Stimulated activated CD8-positive, alpha-beta memory T cell treated with anti-CD3 and anti-CD28 coated beads, Interleukin-2, amount 100 ng/mL, for 1 hour (primary cell): ENCODE data around the gene BACH2.
"Not testable (repeated sequence)": the region's sequence is repeated elsewhere in the genome, so short reads cannot be mapped to it uniquely, and the experiment has no call there.

ENCODE experiments used
- DNase-seq, 2 donors: peaks; one replicate each; pipeline ENCODE4 v3.0.0-alpha.2; 2020; ENCODE audit warnings: low read depth in 2 of 2

Gene BACH2

DNA sequence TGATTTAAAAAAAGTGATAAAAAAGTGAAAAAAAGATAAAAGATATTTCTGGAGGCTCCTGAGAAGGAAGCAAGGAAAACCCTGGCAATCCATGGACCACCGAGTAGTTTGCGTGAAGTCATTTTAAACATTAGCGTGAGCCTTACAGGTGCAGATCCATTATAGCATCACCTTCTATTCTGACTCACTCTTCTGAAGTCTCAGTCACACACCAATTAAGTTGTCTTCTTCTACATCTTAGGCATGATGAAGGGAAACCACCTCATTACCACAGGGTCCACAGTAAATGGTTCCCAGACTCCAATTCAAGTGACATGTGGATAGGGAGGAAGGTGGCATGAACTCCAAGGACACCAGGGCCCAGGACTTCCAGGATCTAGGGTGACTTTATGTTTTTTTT is 303.2 kb downstream of the BACH2 start:
- no peak for DNase-seq

DNA sequence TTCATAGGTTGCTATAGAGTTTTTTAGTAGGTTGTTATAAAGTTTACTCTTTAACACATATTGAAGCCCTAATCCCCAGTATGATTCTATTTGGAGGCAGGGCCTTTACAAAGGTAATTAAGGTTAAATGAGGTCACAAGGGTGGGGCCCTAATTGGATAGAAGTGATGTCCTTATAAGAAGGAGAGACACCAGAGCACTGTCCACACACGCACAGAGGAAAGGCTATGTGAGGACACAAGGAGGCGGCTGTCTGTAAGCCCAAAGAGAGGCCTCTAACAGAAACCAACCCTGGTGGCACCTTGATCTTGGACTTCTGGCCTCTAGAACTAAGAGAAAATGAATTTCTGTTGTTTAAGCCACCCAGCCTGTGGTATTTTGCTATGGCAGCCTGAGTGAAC is 303.8 kb downstream of the BACH2 start:
- DNase-seq: no peak

DNA sequence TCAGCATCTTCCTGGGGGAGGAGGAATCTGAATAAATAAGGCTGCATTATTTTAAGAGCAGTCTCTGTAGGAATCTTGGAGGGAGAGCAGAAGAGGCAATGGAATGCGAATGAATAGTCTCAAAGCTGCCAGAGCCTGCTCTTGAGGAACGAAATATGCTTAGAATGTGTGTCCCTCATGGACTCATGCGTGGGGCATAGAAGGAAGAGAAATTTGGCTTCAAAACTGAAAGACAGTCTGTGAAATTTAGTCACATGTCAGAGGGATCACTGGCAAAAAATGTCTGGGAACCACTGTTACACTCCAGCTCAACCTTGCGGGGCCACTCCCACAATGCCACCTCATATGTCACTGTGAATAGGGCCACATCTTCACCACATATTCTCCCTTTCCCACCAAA is 306.9 kb downstream of the BACH2 start:
- DNase-seq: no peak

DNA sequence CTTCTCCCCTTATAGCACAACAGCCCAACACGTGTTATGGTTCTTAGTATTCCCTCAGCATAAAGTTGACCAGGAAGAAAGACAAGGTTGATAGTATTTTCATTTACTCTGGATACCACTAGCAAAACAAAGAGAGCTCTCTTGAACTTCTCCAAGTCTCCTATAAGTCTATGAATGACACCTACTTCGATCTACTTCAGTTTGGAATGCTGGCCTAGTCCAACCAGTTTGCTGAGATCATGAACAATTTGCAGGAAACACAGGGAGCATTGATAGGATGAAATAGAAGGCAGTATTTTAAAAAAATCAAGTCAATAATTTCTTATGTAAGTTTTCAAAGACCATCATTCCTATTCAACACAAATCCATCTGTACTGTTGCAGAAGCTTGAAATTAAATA is 308.8 kb downstream of the BACH2 start:
- no peak for DNase-seq

DNA sequence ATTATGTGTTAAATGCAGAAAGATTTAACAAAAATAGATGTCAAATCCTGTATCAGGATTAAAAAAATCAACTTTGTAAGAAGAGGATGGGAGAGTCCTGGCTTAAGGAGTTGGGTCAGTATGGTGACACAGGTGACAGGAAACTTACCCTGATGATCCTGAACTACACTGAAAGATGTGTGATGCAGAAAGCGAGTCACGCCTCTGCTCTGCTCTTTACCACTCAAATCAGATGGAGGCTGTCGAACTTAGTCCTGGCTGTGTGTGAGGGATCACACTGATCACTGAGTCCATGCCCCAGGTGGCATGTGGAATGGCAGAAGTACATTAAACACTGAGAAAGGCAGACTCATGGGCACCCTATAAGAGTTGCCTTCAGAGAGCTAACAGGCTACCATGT is 309.5 kb downstream of the BACH2 start:
- DNase-seq: no peak

DNA sequence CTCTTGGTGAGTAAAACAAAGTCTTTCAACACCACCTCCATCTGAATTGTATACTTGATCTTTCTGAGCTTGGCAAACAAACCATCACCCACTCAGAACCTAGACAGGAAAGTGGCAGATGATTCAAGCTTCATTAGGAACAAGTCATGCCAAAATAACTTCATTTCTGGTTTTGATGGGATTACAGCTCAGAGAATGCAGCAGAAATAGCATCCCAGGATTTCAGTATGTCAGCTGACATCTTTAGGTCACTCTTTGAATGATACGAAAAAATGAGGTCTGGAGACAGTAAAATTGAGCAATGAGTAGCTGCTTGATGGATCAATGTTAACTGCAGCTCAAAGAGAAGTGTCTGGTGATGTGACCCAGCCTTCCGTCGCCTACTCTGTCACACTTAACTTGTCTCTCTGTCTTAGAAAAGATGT is 310.0 kb downstream of the BACH2 start:
- DNase-seq: no peak

DNA sequence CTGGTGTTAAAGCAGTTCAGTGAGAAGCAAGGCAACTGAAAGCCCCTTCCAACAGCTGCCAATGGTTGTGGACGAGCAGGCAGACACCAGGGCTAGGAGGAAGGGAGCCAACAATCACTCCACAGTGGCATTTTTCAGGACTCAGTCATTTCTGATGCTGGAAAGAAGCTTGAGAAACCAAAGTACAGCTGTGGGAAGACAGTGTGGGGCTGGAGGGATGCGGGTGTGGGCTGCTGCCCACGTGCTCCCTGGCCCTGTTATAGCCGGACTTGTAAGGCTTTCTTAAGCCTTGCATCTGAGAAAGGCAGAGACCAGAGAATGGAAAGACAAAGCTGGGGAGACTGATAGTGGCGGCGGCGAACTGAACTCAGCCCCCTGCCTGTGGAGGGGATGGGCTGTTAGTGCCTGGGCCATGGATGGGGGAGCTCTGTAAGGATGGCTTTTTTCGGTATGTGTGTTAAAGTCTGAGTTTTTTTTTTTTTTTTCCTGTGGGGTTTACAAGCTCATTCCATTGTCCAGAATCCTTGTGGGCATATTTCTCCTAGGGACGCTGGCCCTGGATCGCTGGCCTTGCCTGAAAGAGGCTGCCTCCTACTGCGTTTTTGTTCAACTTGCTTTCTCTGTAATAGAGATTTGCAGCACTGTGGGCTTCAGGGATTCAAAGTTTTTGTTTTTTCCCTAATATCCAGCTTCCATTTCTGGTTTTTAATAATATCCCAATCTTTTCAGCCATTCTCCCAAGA is 310.7 kb downstream of the BACH2 start:
- DNase-seq: no peak

DNA sequence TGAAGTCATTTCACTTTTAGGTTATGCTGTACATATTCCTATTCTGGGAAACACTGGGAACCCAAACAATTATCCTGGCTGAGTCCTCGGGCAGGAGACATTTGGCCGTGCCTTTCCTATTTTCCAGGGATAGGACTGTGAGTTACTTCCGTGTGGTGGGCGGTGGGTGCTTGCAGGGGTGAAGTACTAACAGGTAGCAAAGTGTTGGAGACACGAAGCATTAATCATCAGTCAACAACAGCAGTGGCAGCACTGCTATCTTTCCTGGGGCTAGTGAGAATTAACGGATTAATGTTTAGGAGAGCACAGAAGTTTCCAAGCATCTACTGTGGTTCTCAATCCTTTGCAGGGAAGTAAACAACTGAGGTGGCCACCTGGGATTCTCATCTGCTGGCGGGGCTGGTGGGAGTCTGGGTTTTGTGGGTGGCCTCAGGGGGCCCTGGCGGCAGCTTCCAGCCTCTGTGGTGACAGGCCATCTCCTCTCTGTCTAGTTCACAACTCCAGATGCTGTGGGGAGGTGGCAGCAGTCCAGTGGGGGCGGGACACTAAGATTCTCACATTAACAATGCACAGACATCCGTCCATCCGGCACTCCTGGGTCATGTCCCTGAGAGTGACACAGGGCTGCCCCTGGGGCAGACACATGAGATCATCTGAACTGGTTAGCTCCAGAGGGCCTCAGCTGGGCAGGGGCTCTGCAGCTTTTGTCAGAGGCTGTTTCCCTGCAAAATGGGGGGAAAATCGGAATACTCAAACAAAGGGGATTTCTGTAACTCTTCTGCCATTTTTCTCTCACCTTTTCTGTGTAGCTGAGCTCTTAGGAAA is 311.5 kb downstream of the BACH2 start:
- no peak for DNase-seq

DNA sequence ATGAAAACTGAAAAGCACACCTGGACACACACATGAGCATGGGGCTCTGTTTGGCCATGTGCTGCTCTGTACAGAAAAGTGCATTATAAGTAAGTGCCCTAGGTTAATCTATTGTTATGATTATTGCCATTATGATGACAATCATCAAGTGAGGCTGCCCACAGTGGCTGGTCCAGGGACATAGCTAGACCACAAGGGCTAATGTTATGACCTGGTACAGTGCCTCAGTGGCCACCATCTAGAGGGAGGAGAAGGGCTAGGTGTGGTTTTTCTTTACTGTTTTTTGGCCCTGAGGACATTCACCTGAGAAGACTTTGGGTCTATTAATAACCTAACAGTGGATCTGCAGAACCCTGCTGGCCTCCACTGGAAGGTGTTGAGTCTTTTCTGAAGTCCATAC is 316.3 kb downstream of the BACH2 start:
- DNase-seq: no peak

DNA sequence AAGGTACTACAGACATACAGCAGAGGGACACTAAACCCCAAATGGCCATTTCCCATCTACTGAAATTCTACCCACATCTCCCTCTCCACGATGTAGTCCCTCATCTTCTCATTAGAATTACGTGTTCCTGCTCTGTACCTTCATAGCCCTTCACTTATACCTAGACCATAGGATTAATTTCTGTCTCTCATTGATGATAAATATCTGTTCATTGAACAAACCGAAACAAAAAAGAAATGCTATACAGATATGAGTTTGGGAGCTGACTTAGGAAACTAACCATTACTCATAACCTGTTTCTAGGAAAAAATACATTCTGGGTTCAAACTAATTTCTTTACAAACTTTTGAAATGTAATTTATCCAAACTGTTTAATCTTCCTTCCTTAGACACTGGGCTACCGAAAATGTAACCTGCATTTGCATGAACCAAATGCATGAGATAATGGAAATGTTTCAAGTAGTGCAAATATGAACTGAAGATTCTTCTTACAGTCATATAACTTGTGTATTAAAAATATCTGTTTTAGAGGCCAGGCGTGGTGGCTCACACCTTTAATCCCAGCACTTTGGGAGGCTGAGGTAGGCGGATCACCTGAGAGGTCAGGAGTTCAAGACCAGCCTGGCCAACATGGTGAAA is 317.0 kb downstream of the BACH2 start:
- DNase-seq: no peak

DNA sequence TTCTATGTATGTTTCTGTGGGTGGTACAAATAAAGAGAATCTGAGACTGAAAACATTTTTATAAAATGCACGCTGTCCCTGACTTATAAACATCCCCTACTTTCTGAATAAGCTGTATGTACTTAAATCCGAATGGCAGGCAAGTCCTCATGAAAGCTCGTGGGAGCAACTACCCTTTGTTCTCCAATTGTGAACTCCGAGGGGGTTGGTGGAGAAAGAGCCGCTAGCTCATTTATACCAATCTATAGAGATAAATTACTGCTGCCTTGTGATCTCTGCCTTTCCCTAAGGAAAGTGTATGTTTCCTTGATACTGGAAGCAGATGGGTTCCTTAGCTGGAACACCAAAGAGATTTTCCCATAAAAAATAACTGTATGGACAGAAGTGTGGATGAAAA is 317.9 kb downstream of the BACH2 start:
- DNase-seq: no peak

DNA sequence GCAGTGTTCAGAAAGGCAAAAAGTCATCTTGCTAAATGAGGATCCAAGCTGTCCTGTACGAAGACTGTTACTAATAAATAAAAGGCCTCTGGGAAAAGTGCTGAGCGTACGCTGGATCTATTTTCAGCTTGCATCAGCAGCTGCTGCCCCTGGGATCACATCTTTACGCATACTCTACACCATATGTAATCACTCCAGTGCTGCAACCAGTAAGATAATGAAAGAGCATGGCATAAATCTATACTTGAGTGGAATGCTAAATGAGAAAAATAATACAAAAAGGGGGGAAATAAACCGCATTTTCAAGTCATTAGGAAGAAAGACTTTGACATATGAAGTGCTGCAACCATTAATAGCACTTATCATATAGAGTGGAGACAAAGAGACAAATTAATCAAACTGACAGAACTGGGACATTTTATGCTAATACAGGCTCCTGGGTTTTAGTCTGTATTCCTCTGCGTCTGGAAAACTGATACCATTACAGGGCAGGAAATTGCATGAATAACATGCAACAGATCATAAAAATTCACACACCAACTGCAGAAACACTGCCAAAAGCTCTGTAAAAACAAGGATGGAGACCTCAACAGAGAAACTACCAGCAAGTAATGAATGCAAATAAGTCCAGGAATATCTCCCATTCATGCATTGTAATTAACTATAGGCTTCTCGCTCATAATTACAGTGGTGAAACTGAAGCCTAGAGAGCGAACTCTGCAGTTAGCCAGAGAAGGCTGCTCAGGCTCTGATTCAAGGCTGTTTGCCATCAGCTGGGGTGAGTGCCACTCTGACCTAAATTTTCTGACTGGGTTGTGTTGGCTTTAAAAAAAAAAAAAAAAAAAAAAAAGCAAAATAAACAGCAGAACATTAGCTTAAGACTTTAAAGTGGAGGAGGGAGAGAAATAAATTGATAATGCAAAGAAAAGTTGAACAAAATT is 318.6 kb downstream of the BACH2 start:
- no peak for DNase-seq

DNA sequence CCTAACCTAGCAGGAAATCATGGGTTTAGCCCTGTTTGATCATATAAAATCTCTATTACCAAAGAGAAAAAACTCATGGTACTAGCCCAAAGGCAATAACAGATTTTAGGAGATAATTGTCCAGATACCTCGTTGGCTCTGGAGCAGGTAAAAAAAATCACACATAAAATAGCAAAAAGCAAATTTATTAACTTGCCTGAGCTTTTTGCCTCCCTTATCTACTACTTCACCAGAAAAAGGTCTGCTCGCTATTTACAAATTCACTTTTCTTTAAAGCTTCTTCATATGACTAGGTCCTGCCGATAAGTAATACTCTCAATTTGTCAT is 320.0 kb downstream of the BACH2 start:
- no peak for DNase-seq

DNA sequence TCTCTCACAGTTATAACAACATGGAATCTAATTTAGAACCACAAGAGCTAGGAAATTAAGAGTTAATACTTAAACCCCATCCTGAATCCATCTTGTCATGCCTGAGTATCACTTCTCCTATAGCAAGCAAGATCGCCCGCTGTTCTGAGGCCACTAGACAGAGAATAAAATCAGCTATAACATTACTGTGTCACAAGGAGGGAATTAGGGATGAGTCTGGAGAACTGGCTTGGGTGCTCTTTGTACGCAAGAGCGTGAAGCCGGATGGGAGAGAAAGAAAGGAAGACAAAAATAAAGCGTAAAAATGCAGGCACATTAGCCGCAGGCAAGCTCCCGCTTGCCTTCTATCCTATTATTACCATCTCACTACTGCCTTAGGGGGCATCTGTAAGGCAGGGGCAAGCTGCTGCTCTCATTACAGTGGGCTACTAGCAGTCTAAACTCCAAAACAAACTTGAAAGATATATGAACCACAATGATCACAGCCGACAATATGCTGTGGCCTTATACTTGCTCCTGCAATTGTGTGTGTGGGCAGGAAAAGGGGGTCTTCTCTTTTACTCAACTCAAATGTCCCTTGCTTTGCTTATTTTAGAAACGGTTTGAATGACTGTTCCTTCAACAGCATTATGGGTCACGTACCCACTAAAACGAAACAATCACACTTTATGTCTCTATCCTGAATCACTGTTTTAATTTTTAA is 320.5 kb downstream of the BACH2 start:
- no peak for DNase-seq

DNA sequence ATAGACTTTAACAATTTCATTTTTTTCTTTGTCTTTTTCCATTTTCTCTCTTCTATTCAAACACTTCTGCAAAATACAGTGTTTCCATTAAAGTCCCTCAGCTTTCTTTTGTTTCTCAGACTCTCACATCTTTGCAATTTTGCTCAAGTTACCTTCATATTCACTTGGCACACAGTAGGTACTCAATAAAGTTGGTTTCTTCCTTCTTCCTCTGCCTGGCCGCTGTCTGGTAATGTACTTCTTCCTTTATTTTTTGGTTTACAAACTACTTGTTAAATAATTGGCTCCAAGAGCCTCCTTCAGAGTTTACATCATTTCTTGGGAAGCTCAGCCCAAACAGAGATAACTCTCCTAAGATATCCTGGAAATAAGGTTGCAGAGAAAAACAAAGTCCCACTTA is 321.3 kb downstream of the BACH2 start:
- no peak for DNase-seq

DNA sequence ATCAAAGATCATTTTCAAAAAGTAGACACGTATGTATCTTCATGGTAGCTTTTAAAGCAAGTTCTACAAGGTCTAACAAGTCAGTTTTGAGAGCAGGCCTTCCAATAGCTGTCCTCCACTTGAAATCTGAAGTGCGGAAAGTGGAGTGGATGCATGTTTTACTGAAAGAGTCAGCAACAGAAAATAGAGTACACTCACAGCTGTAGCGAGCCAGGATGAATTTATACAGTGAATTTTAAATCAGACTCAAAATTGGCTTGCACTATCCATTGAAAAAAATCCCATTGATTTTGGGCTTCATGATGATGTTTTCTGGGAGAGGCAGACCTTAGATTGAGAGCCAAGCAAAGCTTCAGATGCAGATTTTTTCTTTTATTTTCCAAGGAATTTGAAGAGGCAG is 321.8 kb downstream of the BACH2 start:
- DNase-seq: no peak

DNA sequence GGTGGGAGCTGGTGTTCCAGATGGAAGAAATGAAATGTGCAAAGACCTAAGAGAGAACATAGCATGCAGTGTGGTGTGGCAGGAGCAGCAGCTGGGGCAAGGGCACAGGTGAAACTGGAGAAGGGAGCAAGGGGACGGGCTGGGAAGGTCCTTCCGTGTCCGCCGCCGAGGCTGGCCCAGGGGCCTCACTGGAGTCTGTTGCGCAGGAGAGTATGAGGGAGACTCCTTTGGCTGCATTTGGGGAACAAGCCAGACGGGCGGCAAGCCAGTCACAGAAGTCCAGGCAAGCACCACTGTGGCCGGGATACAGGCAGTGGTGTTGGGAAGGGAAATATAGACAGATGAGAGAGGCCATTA is 324.6 kb downstream of the BACH2 start:
- no peak for DNase-seq

DNA sequence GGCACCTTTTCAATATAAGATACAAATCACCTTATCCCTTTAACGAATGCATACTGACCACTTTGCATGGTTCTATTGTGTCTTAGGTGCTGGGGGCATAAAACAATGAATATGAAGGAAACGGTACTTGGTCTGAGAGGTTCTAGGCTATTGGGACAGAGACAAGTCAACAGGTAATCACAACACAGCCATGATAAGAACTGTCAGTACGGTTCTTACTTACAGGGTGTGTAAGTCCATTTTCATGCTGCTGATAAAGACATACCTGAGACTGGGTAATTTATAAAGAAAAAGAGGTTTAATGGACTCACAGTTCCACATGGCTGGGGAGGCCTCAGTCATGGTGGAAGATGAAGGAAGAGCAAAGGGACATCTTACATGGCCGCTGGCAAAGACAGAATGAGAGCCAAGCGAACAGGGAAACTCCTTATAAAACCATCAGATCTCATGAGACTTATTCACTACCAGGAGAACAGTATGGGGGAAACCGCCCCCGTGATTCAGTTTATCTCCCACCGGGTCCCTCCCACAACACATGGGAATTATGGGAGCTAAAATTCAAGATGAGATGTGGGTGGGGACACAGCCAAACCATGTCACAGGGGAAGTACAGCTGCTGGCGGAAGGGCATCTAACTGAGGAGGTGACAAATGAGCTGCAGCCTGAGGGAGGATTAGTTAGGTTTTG is 325.2 kb downstream of the BACH2 start:
- DNase-seq: not testable (repeated sequence)

DNA sequence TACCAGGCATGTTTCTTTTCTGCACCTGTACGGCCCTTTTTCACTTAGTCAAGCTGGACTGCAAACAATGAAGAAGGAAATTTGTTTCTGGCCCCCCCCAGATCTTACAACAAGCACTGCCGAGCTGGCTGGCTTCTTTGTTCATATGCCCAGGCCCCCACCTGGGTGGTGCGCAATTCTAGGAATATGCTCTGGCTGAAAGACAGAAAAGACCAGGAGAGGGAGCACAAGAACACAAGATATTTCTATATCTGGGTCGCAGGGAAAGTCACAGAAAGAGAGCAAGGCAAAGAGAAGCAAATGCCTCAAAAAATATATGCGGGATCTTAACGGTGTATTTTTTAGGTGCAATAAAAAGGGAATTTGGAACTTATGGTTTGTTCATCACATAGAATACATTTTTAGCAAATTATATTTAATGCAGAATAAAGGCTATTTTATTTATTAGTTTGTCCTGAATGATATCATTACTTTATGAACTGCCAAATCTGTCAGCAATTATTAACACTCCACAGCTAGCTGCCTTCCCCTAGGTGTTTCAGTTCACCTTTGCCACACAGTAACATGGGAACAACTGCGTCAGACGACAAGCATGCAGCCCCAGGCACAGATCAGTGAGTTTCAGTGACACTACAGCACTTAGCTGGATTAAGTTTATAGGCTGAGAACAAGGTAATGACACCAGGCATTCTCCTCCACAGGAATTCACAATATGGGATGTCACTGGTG is 325.9 kb downstream of the BACH2 start:
- no peak for DNase-seq

DNA sequence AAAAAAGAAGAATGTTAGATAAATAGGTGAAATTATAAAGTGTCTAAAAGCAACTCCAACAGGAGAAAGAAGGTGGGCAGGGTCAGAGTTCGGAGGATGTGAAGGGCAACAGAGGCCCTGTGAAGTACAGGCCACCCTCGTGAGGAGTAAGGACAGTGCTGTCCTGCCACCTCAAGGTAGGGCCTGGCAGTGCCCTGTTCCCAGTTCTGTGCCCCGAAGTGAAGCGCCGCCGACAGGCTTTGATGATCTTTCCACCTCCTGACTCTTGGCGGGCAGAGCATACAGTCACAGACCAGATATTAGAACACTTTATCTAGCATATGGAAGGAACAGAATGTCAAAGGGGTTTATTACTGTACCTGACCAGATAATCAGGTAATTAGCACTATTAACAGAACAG is 326.6 kb downstream of the BACH2 start:
- DNase-seq: no peak
